HG02610 (cell line): ENCODE results near the gene HIPK2.
"Not testable (repeated sequence)": the region's sequence is repeated elsewhere in the genome, so short reads cannot be mapped to it uniquely, and the experiment has no call there.

ENCODE experiments used
- ATAC-seq: cut with Tn5 transposase; IDR thresholded peaks from one replicate; pipeline ENCODE4 v1.9.1; 2021; ENCODE audit warnings: mild to moderate bottlenecking, moderate library complexity; ENCODE audit not compliant: unreplicated experiment

HIPK2 gene

GRCh38 chr7:139557857-139558581, 219.8 kb downstream of the HIPK2 start:
- no peak for ATAC-seq

- not testable (repeated sequence) for ATAC-seq
These were observed 223.7 kb downstream of the HIPK2 start for GRCh38 chr7:139553991-139554700.

GRCh38 chr7:139548302-139549028, 229.3 kb downstream of the HIPK2 start:
- no peak for ATAC-seq

- no peak for ATAC-seq
These were observed 233.2 kb downstream of the HIPK2 start for GRCh38 chr7:139544645-139545044.

- no peak for ATAC-seq
These were observed 233.8 kb downstream of the HIPK2 start for GRCh38 chr7:139543801-139544603.

GRCh38 chr7:139542308-139543151, 235.3 kb downstream of the HIPK2 start:
- no peak for ATAC-seq

- ATAC-seq = no peak
These were observed 236.0 kb downstream of the HIPK2 start for GRCh38 chr7:139541600-139542307.

GRCh38 chr7:139540203-139540602, 237.6 kb downstream of the HIPK2 start:
- ATAC-seq = no peak

- ATAC-seq = no peak
These were observed 238.7 kb downstream of the HIPK2 start for GRCh38 chr7:139538881-139539635.

- ATAC-seq = no peak
These were observed 241.6 kb downstream of the HIPK2 start for GRCh38 chr7:139536152-139536551.

- no peak for ATAC-seq
These were observed 242.7 kb downstream of the HIPK2 start for GRCh38 chr7:139534966-139535651.

GRCh38 chr7:139534096-139534495, 243.7 kb downstream of the HIPK2 start:
- no peak for ATAC-seq

- no peak for ATAC-seq
These were observed 245.1 kb downstream of the HIPK2 start for GRCh38 chr7:139532636-139533155.

- ATAC-seq = no peak
These were observed 246.7 kb downstream of the HIPK2 start for GRCh38 chr7:139531094-139531493.

GRCh38 chr7:139526578-139527544, 250.9 kb downstream of the HIPK2 start:
- ATAC-seq = no peak

- no peak for ATAC-seq
These were observed 252.0 kb downstream of the HIPK2 start for GRCh38 chr7:139525750-139526149.

GRCh38 chr7:139525239-139525638, 252.6 kb downstream of the HIPK2 start:
- no peak for ATAC-seq
